ENCODE measurements around the gene ARPC5.

DNA sequence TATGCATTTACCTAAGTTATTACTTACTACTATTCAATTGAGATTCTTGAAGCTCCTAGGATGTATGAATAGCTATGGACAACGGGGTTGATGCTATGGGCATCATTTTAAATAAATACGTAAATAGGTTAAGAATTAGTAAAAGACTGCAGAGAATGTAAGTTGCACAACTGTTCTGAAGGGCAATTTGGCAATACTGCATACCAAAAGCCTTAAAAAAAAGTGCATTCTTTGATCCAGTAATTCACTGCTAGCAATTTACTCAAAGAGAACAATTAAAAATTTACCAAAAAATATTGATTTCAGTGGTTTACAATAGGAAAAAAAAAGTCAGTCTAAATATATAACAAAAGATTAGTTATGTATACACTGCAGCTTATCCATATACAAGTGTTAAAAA is 3.5 kb downstream of the ARPC5 start:
- TF ChIP-seq POLR2A (IDR thresholded peaks at IDR 0.05) (no peak), CTCF (IDR thresholded peaks at IDR 0.05) (no peak)
